Measurements from ENCODE around the gene PRSS3.
"Not testable (repeated sequence)": the region's sequence is repeated elsewhere in the genome, so short reads cannot be mapped to it uniquely, and the experiment has no call there.

The PRSS3 gene

DNA sequence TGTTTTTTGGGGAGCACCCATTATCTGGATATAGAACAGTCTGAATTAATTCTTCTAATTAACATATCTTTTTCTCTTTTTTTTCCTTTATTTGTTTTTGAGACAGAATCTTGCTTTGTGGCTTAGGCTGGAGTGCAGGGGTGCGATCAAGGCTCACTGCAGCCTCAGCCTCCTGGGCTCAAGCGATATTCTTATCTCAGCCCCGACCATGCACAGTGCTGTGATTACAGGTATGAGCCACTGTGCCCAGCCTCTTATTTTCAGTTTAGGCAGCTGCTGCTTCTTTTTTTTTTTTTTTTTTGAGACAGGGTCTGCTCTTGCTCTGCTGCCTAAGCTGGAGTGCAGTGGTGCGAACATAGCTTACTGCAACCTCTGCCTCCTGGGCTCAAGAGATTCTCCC is 41.8 kb downstream of the PRSS3 start:
- Histone ChIP-seq H3K9ac (ENCODE audit: insufficient read length, low read depth) (no peak overlapping the region), H3K9me3 (ENCODE audit: insufficient read depth, low read length) (no peaks in the 10 kb centered on the region), H3K4me3 (ENCODE audit: insufficient read length, low read depth) (no peak overlapping the region), H3K36me3 (ENCODE audit: insufficient read depth, insufficient read length, low read length) (no peaks in the 10 kb centered on the region), H3K27me3 (ENCODE audit: insufficient read depth, insufficient read length) (no peaks in the 10 kb centered on the region), H3K4me1 (ENCODE audit: insufficient read depth, insufficient read length) (no peaks in the 10 kb centered on the region)
- DNase-seq (ENCODE audit: low read depth, low spot score): no peak
- TF ChIP-seq YY1 (IDR thresholded peaks at IDR 0.05; ENCODE audit: insufficient read depth, insufficient read length) (no peak), SUZ12 (IDR thresholded peaks at IDR 0.05; ENCODE audit: extremely low read depth, insufficient read depth, insufficient read length) (no peak), ZNF274 (IDR thresholded peaks at IDR 0.05; ENCODE audit: low read depth, low read length) (no peak)

DNA sequence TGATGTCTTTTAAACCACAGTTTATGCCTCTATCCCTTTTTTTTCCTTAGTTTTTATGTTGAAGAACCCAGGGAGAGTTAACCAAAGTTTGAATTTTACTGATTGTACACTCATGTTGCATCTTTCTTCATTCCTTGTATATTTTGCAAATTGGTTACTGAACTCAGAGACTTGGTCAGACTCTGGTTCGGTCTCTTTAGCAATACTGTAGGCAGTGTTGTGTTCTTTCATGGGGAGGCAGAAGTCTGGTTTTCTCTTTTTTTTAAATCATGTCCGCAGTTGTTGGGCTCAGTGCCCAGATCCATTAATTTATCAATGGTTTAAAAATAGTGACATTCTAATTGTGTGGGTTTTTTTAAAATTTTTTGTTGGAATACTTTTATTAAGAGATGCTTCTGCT is 45.0 kb downstream of the PRSS3 start:
- H3K4me1 ChIP-seq (ENCODE audit: insufficient read depth, insufficient read length): no peaks in the 10 kb centered on the region
- no peaks in the 10 kb centered on the region for H3K36me3 ChIP-seq (ENCODE audit: insufficient read depth, insufficient read length, low read length)
- no peak for DNase-seq (ENCODE audit: low read depth, low spot score)
- H3K4me3 ChIP-seq (ENCODE audit: insufficient read length, low read depth): no peak overlapping the region
- no peak for TF ChIP-seq YY1 (IDR thresholded peaks at IDR 0.05; ENCODE audit: insufficient read depth, insufficient read length)
- no peak for TF ChIP-seq ZNF274 (IDR thresholded peaks at IDR 0.05; ENCODE audit: low read depth, low read length)
- TF ChIP-seq SUZ12 (IDR thresholded peaks at IDR 0.05; ENCODE audit: extremely low read depth, insufficient read depth, insufficient read length): no peak
- no peaks in the 10 kb centered on the region for H3K27me3 ChIP-seq (ENCODE audit: insufficient read depth, insufficient read length)
- no peaks in the 10 kb centered on the region for H3K9me3 ChIP-seq (ENCODE audit: insufficient read depth, low read length)
- no peak overlapping the region for H3K9ac ChIP-seq (ENCODE audit: insufficient read length, low read depth)

DNA sequence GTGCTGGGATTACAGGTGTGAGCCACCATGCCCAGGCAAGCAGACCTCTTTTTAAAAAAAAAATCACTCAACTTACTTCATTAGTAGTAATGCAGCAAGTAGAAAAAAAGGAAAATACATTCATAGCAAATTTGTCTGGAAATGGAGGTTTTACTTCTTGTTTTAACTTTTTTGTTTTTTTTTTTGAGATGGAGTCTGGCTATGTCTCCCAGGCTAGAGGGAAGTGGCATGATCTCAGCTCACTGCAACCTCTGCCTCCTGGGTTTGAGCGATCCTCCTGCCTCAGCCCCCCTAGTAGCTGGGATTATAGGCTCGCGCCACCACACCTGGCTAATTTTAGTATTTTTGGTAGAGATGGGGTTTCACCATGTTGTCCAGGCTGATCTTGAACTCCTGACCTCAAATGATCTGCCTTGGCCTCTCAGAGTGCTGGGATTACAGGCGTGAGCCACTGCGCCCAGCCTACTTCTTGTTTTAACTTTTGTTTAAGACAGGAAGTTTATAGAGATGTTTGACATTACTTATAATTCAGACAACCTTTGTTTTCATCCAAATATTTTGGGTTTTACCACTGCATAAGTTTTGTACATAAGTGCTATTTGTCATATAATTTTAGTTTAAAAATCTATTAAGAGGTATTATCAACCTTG is 48.1 kb downstream of the PRSS3 start:
- Histone ChIP-seq H3K9me3 (ENCODE audit: insufficient read depth, low read length) (no peaks in the 10 kb centered on the region), H3K27me3 (ENCODE audit: insufficient read depth, insufficient read length) (no peaks in the 10 kb centered on the region), H3K4me3 (ENCODE audit: insufficient read length, low read depth) (no peak overlapping the region), H3K36me3 (ENCODE audit: insufficient read depth, insufficient read length, low read length) (no peaks in the 10 kb centered on the region), H3K4me1 (ENCODE audit: insufficient read depth, insufficient read length) (no peaks in the 10 kb centered on the region), H3K9ac (ENCODE audit: insufficient read length, low read depth) (no peak overlapping the region)
- DNase-seq (ENCODE audit: low read depth, low spot score): no peak
- TF ChIP-seq YY1 (IDR thresholded peaks at IDR 0.05; ENCODE audit: insufficient read depth, insufficient read length): no peak
- no peak for TF ChIP-seq SUZ12 (IDR thresholded peaks at IDR 0.05; ENCODE audit: extremely low read depth, insufficient read depth, insufficient read length)
- no peak for TF ChIP-seq ZNF274 (IDR thresholded peaks at IDR 0.05; ENCODE audit: low read depth, low read length)

DNA sequence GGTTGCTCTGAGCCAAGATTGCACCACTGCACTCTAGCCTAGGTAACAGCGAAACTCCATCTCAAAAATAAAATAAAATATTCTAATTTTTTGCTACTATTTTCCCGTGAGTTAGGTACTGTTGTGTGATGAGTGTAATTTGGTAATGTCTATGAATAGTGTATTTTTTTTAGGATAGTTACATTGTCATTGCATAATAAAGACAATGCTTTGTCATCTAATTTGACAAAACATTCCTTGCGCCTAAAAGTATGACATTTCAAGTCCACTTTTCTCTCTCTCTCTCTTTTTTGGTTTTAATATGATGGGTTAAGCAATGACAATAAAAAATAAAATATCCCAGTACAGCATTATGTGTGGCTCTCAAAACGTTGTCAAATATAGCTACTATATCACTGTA is 50.9 kb downstream of the PRSS3 start:
- DNase-seq (ENCODE audit: low read depth, low spot score): no peak
- Histone ChIP-seq H3K9me3 (ENCODE audit: insufficient read depth, low read length) (no peaks in the 10 kb centered on the region), H3K4me3 (ENCODE audit: insufficient read length, low read depth) (no peak overlapping the region), H3K36me3 (ENCODE audit: insufficient read depth, insufficient read length, low read length) (no peaks in the 10 kb centered on the region), H3K4me1 (ENCODE audit: insufficient read depth, insufficient read length) (peaks cover 2% of the 10 kb centered on the region), H3K9ac (ENCODE audit: insufficient read length, low read depth) (no peak overlapping the region), H3K27me3 (ENCODE audit: insufficient read depth, insufficient read length) (no peaks in the 10 kb centered on the region)
- no peak for TF ChIP-seq YY1 (IDR thresholded peaks at IDR 0.05; ENCODE audit: insufficient read depth, insufficient read length)
- TF ChIP-seq SUZ12 (IDR thresholded peaks at IDR 0.05; ENCODE audit: extremely low read depth, insufficient read depth, insufficient read length): no peak
- TF ChIP-seq ZNF274 (IDR thresholded peaks at IDR 0.05; ENCODE audit: low read depth, low read length): no peak

DNA sequence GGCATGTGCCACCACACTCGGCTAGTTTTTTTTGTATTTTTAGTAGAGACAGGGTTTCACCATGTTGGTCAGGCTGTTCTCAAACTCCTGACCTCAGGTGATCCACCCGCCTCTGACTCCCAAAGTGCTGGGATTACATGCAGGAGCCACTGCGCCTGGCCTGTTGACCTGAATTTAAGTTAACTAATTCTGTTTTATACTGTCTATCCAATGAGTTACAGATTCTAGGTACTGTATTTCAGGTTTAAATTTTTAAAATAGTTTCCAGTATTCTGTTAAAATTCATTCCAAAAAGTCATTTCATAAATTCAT is 52.5 kb downstream of the PRSS3 start:
- H3K9ac ChIP-seq (ENCODE audit: insufficient read length, low read depth); H3K4me1 ChIP-seq (ENCODE audit: insufficient read depth, insufficient read length); H3K36me3 ChIP-seq (ENCODE audit: insufficient read depth, insufficient read length, low read length); H3K9me3 ChIP-seq (ENCODE audit: insufficient read depth, low read length); H3K27me3 ChIP-seq (ENCODE audit: insufficient read depth, insufficient read length); H3K4me3 ChIP-seq (ENCODE audit: insufficient read length, low read depth); DNase-seq (ENCODE audit: low read depth, low spot score): not testable (repeated sequence)
